GM10266 (cell line): ENCODE data around the gene WNT6.
"Not testable (repeated sequence)": the region's sequence is repeated elsewhere in the genome, so short reads cannot be mapped to it uniquely, and the experiment has no call there.

Experiments
- DNase-seq: peaks from one replicate; pipeline ENCODE4 v3.0.0; 2012; ENCODE audit errors: extremely low spot score
- TF ChIP-seq, protein P1 (sequence below): IDR thresholded peaks from 2 replicates; pipeline ENCODE4 v1.5.1; 2012; ENCODE audit warnings: mild to moderate bottlenecking, low read depth; ENCODE audit not compliant: control insufficient read depth, insufficient read depth; ENCODE audit errors: missing control alignments

Gene WNT6

DNA sequence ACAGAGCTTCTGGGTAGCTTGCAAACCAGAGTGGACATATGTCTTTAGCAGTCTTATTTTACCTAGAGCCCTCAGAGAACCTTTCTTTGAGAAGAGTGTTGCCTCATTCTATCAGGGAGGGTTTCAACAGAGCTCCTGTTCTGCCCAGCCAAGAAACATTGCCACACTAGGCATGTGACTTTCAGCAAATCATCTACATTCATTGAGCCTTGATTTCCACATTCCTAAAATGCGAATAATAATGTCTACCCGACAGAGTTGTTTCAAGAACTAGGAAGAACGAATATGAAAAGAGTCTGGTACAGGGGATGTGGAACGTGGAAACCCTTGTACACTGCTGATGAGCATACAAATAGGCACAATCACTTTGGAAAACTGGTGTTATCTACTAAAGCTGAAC, 20.2 kb upstream of the WNT6 start:
- DNase-seq, result no peak
- TF ChIP-seq, protein P1, sequence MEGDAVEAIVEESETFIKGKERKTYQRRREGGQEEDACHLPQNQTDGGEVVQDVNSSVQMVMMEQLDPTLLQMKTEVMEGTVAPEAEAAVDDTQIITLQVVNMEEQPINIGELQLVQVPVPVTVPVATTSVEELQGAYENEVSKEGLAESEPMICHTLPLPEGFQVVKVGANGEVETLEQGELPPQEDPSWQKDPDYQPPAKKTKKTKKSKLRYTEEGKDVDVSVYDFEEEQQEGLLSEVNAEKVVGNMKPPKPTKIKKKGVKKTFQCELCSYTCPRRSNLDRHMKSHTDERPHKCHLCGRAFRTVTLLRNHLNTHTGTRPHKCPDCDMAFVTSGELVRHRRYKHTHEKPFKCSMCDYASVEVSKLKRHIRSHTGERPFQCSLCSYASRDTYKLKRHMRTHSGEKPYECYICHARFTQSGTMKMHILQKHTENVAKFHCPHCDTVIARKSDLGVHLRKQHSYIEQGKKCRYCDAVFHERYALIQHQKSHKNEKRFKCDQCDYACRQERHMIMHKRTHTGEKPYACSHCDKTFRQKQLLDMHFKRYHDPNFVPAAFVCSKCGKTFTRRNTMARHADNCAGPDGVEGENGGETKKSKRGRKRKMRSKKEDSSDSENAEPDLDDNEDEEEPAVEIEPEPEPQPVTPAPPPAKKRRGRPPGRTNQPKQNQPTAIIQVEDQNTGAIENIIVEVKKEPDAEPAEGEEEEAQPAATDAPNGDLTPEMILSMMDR, result no peak

DNA sequence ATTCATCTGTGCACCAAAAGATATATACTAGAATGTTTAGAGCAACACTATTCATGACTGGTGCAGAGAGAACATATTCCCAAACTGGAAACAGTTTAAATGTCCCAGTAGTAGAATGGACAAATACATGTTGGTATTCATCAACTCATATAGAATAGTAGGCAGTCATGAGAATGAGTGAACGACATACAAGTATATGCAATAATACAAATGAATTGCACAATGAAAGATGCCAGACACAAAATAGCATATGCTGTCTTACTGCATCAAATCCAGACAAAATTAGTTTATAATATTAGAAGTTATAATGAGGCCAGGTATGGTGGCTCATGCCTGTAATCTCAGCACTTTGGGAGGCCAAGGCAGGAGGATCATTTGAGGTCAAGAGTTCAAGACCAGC, 19.7 kb upstream of the WNT6 start:
- DNase-seq, result no peak
- TF ChIP-seq, protein P1, result no peak

GRCh38 chr2:218844334-218844733, 15.3 kb upstream of the WNT6 start:
- DNase-seq, result not testable (repeated sequence)

GRCh38 chr2:218846963-218847362, 12.6 kb upstream of the WNT6 start:
- DNase-seq, result not testable (repeated sequence)

DNA sequence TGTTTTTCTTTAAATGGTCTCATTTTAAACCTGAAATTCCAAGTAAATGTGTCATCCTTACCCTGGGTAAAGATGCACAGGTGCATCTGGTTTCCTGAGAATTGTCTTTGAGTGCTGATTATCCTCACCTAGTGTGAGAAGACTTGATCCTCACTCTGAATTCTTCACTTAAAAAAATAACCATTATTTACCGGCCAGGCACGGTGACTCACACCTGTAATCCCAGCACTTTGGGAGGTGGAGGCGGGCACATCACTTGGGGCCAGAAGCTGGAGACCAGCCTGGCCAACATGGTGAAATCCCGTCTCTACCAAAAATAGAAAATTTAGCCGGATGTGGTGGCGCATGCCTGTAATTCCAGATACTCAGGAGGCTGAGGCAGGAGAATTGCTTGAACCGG, 9.9 kb upstream of the WNT6 start:
- TF ChIP-seq, protein P1, result no peak
- DNase-seq, result no peak

- TF ChIP-seq, protein P1, result no peak
- DNase-seq, result no peak
These were observed 8.8 kb upstream of the WNT6 start for GRCh38 chr2:218850796-218851195.

GRCh38 chr2:218851286-218851685, 8.3 kb upstream of the WNT6 start:
- no peak for DNase-seq
- TF ChIP-seq, protein P1, result no peak

DNA sequence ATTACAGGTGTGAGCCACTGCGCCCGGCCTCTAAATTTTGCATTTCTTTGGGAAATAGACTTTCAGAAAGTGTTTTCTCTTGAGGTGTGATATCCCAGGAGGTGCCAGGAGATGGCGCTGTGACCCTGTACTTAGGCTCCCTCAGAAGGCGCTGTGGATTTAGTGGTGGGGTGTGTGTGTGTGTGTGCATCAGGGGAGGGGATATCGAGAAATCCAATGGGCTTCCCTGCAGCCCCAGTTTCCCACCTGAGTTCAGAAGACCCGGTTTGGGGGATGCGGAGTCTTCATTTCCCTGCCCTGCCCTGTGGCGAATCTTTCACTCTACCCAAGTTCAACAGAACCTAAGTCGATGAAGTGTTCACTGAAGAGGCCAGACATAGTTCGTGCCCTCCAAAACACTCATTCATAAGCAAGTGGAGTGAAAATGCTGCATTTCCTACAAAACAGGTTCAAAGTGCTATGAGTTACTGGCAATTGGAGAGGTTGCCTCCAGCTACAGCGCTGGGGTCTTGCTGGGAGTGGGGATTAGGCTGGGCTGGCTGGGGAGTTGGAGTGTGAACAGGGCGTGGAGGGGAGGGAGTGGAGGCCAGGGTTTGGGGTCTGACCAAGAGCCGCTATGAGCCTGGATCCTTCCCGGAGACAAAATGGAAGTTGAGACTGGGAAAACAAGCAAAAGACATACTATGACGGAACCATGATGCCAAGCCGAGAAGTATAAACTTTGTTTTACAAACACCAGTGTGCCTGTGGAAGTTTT, 6.5 kb upstream of the WNT6 start:
- DNase-seq, result peak; percentile 74
- TF ChIP-seq, protein P1, result peak; percentile 90
